Stimulated activated CD4-positive, alpha-beta T cell treated with anti-CD3 and anti-CD28 coated beads, Interleukin-15, amount 100 ng/mL, for 1 hour (primary cell): ENCODE data around the gene C11orf58.

ENCODE experiments used
- DNase-seq, 2 donors: peaks; one replicate each; pipeline ENCODE4 v3.0.0-alpha.2; 2020; ENCODE audit warnings: low read depth in 1 of 2, low spot score in 1 of 2

The C11orf58 gene

GRCh38 chr11:16738193-16738946 is at the start of gene C11orf58:
C11orf58 (plus strand) TSS chr11:16738647; CDS start chr11:16738779, 132 bp downstream.
- peak; percentile 82 to 87 for DNase-seq

- DNase-seq = no peak
Measured at GRCh38 chr11:16690086-16690485, 48.4 kb upstream of the C11orf58 start.

GRCh38 chr11:16703795-16704194 is 34.7 kb upstream of the C11orf58 start:
- DNase-seq = no peak

GRCh38 chr11:16713594-16713993 is 24.9 kb upstream of the C11orf58 start:
- DNase-seq = no peak

GRCh38 chr11:16722581-16723344 is 15.7 kb upstream of the C11orf58 start:
- no peak for DNase-seq

- DNase-seq = no peak
Measured at GRCh38 chr11:16727806-16728205, 10.6 kb upstream of the C11orf58 start.

GRCh38 chr11:16737818-16738192 is 642 bp upstream of the C11orf58 start:
- no peak for DNase-seq

GRCh38 chr11:16738947-16739815 is 734 bp downstream of the C11orf58 start:
- DNase-seq = no peak

- DNase-seq = no peak
Measured at GRCh38 chr11:16741473-16741872, 3.0 kb downstream of the C11orf58 start.

GRCh38 chr11:16743478-16743877 is 5.0 kb downstream of the C11orf58 start:
- no peak for DNase-seq

GRCh38 chr11:16744128-16744725 is 5.8 kb downstream of the C11orf58 start:
- no peak for DNase-seq

- no peak for DNase-seq
Measured at GRCh38 chr11:16745950-16746605, 7.6 kb downstream of the C11orf58 start.

GRCh38 chr11:16749092-16749491 is 10.6 kb downstream of the C11orf58 start:
- no peak for DNase-seq

- no peak for DNase-seq
Measured at GRCh38 chr11:16749666-16750065, 11.2 kb downstream of the C11orf58 start.

- DNase-seq = no peak
Measured at GRCh38 chr11:16750417-16750816, 12.0 kb downstream of the C11orf58 start.

- DNase-seq = no peak
Measured at GRCh38 chr11:16758382-16759024, 20.1 kb downstream of the C11orf58 start.

GRCh38 chr11:16759857-16760508 is 21.5 kb downstream of the C11orf58 start:
- DNase-seq = no peak

- DNase-seq = no peak
Measured at GRCh38 chr11:16763746-16764145, 25.3 kb downstream of the C11orf58 start.

GRCh38 chr11:16764888-16765287 is 26.4 kb downstream of the C11orf58 start:
- no peak for DNase-seq

GRCh38 chr11:16767137-16767536 is 28.7 kb downstream of the C11orf58 start:
- DNase-seq = no peak
